ENCODE data around the gene EVA1A. TPM values are rescaled to one million over a fixed set of nuclear protein-coding genes. Genes with fewer than 3 reads are reported as not detected.

Gene EVA1A
- total RNA-seq, 3 donors from 2014 or later (not counting 1 experiment from before 2014, with no cell fraction given) = not detected

DNA sequence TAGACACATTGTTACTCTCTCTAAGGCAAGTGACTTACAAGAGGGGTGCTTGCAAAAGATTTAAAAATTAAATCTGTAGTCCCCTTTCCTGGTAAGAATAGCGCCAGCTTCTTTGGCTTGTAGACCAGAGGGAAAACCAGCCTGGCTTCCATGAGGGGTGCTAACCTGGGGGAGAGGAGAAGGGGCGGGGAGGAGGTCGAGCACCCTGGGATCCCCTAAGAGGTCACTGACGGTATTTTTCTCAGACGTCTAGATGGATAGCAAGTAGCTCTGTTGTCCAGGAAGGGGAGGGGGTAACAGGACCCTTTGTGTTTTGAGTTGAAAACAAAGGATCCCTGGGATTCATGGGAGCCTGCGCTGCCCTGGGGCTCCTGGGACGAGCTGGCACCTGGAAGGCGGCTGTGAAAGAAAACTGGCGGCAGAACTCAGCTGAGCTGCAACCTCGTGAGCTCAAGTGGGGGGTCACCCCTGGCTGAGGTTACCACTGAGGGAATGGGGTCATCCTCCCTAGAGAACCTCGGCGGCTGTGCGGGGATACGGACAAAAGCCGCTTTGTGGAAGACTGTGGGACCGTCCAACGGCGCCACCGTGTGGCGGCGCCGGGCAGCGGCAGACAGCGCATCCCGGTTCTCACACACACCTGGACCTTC, 48.1 kb upstream of the EVA1A start:
- peaks cover 47 to 72% of the 10 kb centered on the region in 2 donors for H3K27me3 Mint-ChIP-seq (ENCODE audit: low read depth in 2 of 2)
- ATAC-seq (peak; percentile 54 to 90 (median 73)), DNase-seq (peak; percentile 26 to 70)
- no peaks in the 10 kb centered on the region for H3K9me3 ChIP-seq (ENCODE audit: control insufficient read depth, insufficient read depth, low read length)
- H3K27me3 ChIP-seq (ENCODE audit: control insufficient read depth, insufficient read depth, low read length) = peaks cover 13% of the 10 kb centered on the region
- no peaks in the 10 kb centered on the region for H3K9me3 Mint-ChIP-seq
- no peaks in the 10 kb centered on the region for H3K36me3 Mint-ChIP-seq
- H3K4me1 Mint-ChIP-seq = peaks cover 0 to 5% of the 10 kb centered on the region in 2 donors
- H3K36me3 ChIP-seq (ENCODE audit: control insufficient read depth, insufficient read depth, low read length) = no peaks in the 10 kb centered on the region
- TF ChIP-seq, protein P1, sequence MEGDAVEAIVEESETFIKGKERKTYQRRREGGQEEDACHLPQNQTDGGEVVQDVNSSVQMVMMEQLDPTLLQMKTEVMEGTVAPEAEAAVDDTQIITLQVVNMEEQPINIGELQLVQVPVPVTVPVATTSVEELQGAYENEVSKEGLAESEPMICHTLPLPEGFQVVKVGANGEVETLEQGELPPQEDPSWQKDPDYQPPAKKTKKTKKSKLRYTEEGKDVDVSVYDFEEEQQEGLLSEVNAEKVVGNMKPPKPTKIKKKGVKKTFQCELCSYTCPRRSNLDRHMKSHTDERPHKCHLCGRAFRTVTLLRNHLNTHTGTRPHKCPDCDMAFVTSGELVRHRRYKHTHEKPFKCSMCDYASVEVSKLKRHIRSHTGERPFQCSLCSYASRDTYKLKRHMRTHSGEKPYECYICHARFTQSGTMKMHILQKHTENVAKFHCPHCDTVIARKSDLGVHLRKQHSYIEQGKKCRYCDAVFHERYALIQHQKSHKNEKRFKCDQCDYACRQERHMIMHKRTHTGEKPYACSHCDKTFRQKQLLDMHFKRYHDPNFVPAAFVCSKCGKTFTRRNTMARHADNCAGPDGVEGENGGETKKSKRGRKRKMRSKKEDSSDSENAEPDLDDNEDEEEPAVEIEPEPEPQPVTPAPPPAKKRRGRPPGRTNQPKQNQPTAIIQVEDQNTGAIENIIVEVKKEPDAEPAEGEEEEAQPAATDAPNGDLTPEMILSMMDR (IDR thresholded peaks at IDR 0.05) = peak; percentile 69
- H3K4me3 Mint-ChIP-seq = no peak overlapping the region
- intact Hi-C loops (cut with micrococcal nuclease) = loop anchor here (1.0 kb wide), 1 partner anchor 690 kb away; no protein-coding TSS in a partner anchor
- H3K4me3 ChIP-seq (ENCODE audit: low read length) = no peak overlapping the region
- peaks cover 4% of the 10 kb centered on the region for H3K4me1 ChIP-seq (ENCODE audit: control insufficient read depth, insufficient read depth, low read length)
- no peak overlapping the region for H3K27ac Mint-ChIP-seq
- 12% methylated on average over 25 of the region's 25 CpGs for WGBS (ENCODE audit: insufficient coverage)
- no peak overlapping the region for H3K27ac ChIP-seq (ENCODE audit: low read length)

GRCh38 chr2:75607988-75608683, 47.4 kb upstream of the EVA1A start:
- Mint-ChIP-seq H3K27me3 (ENCODE audit: low read depth in 2 of 2) (peaks cover 44 to 74% of the 10 kb centered on the region in 2 donors), H3K36me3 (no peaks in the 10 kb centered on the region), H3K4me3 (no peak overlapping the region), H3K4me1 (peaks cover 0 to 5% of the 10 kb centered on the region in 2 donors), H3K27ac (no peak overlapping the region), H3K9me3 (no peaks in the 10 kb centered on the region)
- H3K36me3 ChIP-seq (ENCODE audit: control insufficient read depth, insufficient read depth, low read length) = no peaks in the 10 kb centered on the region
- H3K4me1 ChIP-seq (ENCODE audit: control insufficient read depth, insufficient read depth, low read length) = peaks cover 4% of the 10 kb centered on the region
- DNase-seq (no peak), ATAC-seq (no peak)
- no peak overlapping the region for H3K27ac ChIP-seq (ENCODE audit: low read length)
- 63% methylated on average over 7 of the region's 7 CpGs for WGBS (ENCODE audit: insufficient coverage)
- TF ChIP-seq, protein P1 (IDR thresholded peaks at IDR 0.05) = no peak
- intact Hi-C loops (cut with micrococcal nuclease) = no loop called here
- peaks cover 13% of the 10 kb centered on the region for H3K27me3 ChIP-seq (ENCODE audit: control insufficient read depth, insufficient read depth, low read length)
- no peak overlapping the region for H3K4me3 ChIP-seq (ENCODE audit: low read length)
- no peaks in the 10 kb centered on the region for H3K9me3 ChIP-seq (ENCODE audit: control insufficient read depth, insufficient read depth, low read length)

GRCh38 chr2:75607400-75607798, 46.7 kb upstream of the EVA1A start:
- H3K27me3 Mint-ChIP-seq (ENCODE audit: low read depth in 2 of 2) = peaks cover 42 to 74% of the 10 kb centered on the region in 2 donors
- peaks cover 0 to 5% of the 10 kb centered on the region in 2 donors for H3K4me1 Mint-ChIP-seq
- WGBS (ENCODE audit: insufficient coverage) = 90% methylated on average over 3 of the region's 3 CpGs

More at GRCh38 chr2:75607400-75607798, 46.7 kb upstream of the EVA1A start:
- no peaks in the 10 kb centered on the region for H3K9me3 ChIP-seq (ENCODE audit: control insufficient read depth, insufficient read depth, low read length)
- H3K36me3 ChIP-seq (ENCODE audit: control insufficient read depth, insufficient read depth, low read length) = no peaks in the 10 kb centered on the region
- H3K27ac ChIP-seq (ENCODE audit: low read length) = no peak overlapping the region
- Mint-ChIP-seq H3K4me3 (no peak overlapping the region), H3K36me3 (no peaks in the 10 kb centered on the region), H3K27ac (no peak overlapping the region), H3K9me3 (no peaks in the 10 kb centered on the region)
- H3K27me3 ChIP-seq (ENCODE audit: control insufficient read depth, insufficient read depth, low read length) = peaks cover 13% of the 10 kb centered on the region
- no peak for ATAC-seq
- H3K4me3 ChIP-seq (ENCODE audit: low read length) = no peak overlapping the region
- intact Hi-C loops (cut with micrococcal nuclease) = no loop called here
- TF ChIP-seq, protein P1 (IDR thresholded peaks at IDR 0.05) = no peak
- no peak for DNase-seq
- H3K4me1 ChIP-seq (ENCODE audit: control insufficient read depth, insufficient read depth, low read length) = peaks cover 4% of the 10 kb centered on the region
